GM21367 (cell line): ENCODE measurements around the gene OTULIN.
A peak's percentile ranks its signal among the peaks of the same experiment; 100 is the strongest.

Experiments used
- ATAC-seq: cut with Tn5 transposase; IDR thresholded peaks from one replicate; pipeline ENCODE4 v1.9.1; 2021; ENCODE audit not compliant: unreplicated experiment

Gene OTULIN

GRCh38 chr5:14664270-14665100 lies at the start of gene OTULIN:
OTULIN (plus strand) TSS chr5:14664718; CDS start chr5:14664826, 108 bp downstream.
- ATAC-seq = peak; percentile 59

GRCh38 chr5:14615365-14615764 lies 49.2 kb upstream of the OTULIN start:
- ATAC-seq = no peak

GRCh38 chr5:14617441-14617840 lies 47.1 kb upstream of the OTULIN start:
- no peak for ATAC-seq

GRCh38 chr5:14627270-14627669 lies 37.2 kb upstream of the OTULIN start:
- no peak for ATAC-seq

- no peak for ATAC-seq
Observed at GRCh38 chr5:14628346-14628745, 36.2 kb upstream of the OTULIN start.

GRCh38 chr5:14630671-14631070 lies 33.8 kb upstream of the OTULIN start:
- no peak for ATAC-seq

GRCh38 chr5:14635656-14636055 lies 28.9 kb upstream of the OTULIN start:
- no peak for ATAC-seq

GRCh38 chr5:14640765-14641164 lies 23.8 kb upstream of the OTULIN start:
- no peak for ATAC-seq

- no peak for ATAC-seq
Observed at GRCh38 chr5:14644623-14645237, 19.8 kb upstream of the OTULIN start.

GRCh38 chr5:14650052-14650451 lies 14.5 kb upstream of the OTULIN start:
- no peak for ATAC-seq

- no peak for ATAC-seq
Observed at GRCh38 chr5:14655146-14655741, 9.3 kb upstream of the OTULIN start.

GRCh38 chr5:14656898-14657297 lies 7.6 kb upstream of the OTULIN start:
- no peak for ATAC-seq

- no peak for ATAC-seq
Observed at GRCh38 chr5:14659821-14660607, 4.5 kb upstream of the OTULIN start.

GRCh38 chr5:14660833-14661232 lies 3.7 kb upstream of the OTULIN start:
- ATAC-seq = no peak

GRCh38 chr5:14662721-14663260 lies 1.7 kb upstream of the OTULIN start:
- no peak for ATAC-seq

- ATAC-seq = no peak
Observed at GRCh38 chr5:14663734-14664269, 716 bp upstream of the OTULIN start.

GRCh38 chr5:14665101-14665822 lies 744 bp downstream of the OTULIN start:
- no peak for ATAC-seq

- ATAC-seq = peak; percentile 38
Observed at GRCh38 chr5:14665949-14666348, 1.4 kb downstream of the OTULIN start.

GRCh38 chr5:14666357-14666756 lies 1.8 kb downstream of the OTULIN start:
- ATAC-seq = no peak

- no peak for ATAC-seq
Observed at GRCh38 chr5:14667290-14667689, 2.8 kb downstream of the OTULIN start.
